HepG2 (cell line): ENCODE measurements around the gene ERBB3. TPM values are rescaled to one million over a fixed set of nuclear protein-coding genes. Genes with fewer than 3 reads are reported as not detected.

Experiments
- CBX2 ChIP-seq, 2 experiments: fragments of 200-600 bp in 1 of 2; sonication (generic); formaldehyde crosslinking in 1 of 2; IDR thresholded peaks; 2 replicates each; pipeline versions ENCODE4 v1.7.0 to v1.8.1; 2018 to 2022; ENCODE audit warnings: low read depth in 2 of 2, low read length in 1 of 2, mild to moderate bottlenecking in 1 of 2, missing genetic modification reagents in 1 of 2
- GZF1 ChIP-seq: sonication (generic); formaldehyde crosslinking; IDR thresholded peaks from 2 replicates; pipeline ENCODE4 v1.5.1; 2020; ENCODE audit warnings: mild to moderate bottlenecking, missing genetic modification reagents
- HIVEP1 ChIP-seq: sonication (generic); formaldehyde crosslinking; IDR thresholded peaks from 2 replicates; pipeline ENCODE4 v1.4.0; 2020; ENCODE audit warnings: mild to moderate bottlenecking, missing genetic modification reagents
- HNRNPLL ChIP-seq: fragments of 200-400 bp; formaldehyde crosslinking; IDR thresholded peaks from 2 replicates; pipeline ENCODE4 v1.6.1; 2017; ENCODE audit warnings: mild to moderate bottlenecking, low read depth, low read length; ENCODE audit not compliant: poor library complexity, severe bottlenecking
- NFIB ChIP-seq: sonication (generic); formaldehyde crosslinking; IDR thresholded peaks from 2 replicates; pipeline ENCODE4 v1.9.0; 2021; ENCODE audit warnings: missing genetic modification reagents, mild to moderate bottlenecking, borderline replicate concordance
- RCOR2 ChIP-seq: IDR thresholded peaks from 2 replicates; pipeline ENCODE4 v1.6.1; 2016; ENCODE audit warnings: missing biosample characterization, missing genetic modification reagents
- REST ChIP-seq, 2 experiments: IDR thresholded peaks; 2 replicates each; pipeline ENCODE4 v1.6.1; 2011 to 2012; ENCODE audit warnings: low read length in 2 of 2, borderline replicate concordance in 1 of 2, low read depth in 1 of 2, mild to moderate bottlenecking in 1 of 2, moderate library complexity in 1 of 2
- SCMH1 ChIP-seq: sonication (generic); formaldehyde crosslinking; IDR thresholded peaks from 2 replicates; pipeline ENCODE4 v1.9.0; 2021; ENCODE audit warnings: missing genetic modification reagents, mild to moderate bottlenecking, borderline replicate concordance
- ZNF256 ChIP-seq: sonication (generic); formaldehyde crosslinking; conservative IDR thresholded peaks from 2 replicates; pipeline ENCODE4 v1.4.0; 2020; ENCODE audit warnings: missing genetic modification reagents
- ZNF367 ChIP-seq: sonication (generic); formaldehyde crosslinking; IDR thresholded peaks from 2 replicates; pipeline ENCODE4 v1.4.0; 2020; ENCODE audit warnings: missing genetic modification reagents, borderline replicate concordance
- polyA plus RNA-seq, 8 experiments: library from polyadenylated mRNA; depleted of rRNA in 3 of 8; stranded (reverse) in 7 of 8; unstranded in 1 of 8; fragments of >200 nt; fragmentation: Illumina TruSeq in 4 of 8; extraction: Trizol in 4 of 8; gene quantifications; 2 replicates each; pipeline versions ENCODE4 v1.2.1 to v1.2.3, GENCODE V29; 2011 to 2016; ENCODE audit warnings: low read depth in 4 of 8, missing spikeins in 1 of 8, mixed read lengths in 1 of 8; ENCODE audit not compliant: insufficient read depth in 1 of 8
- total RNA-seq, 5 experiments: library from RNA; depleted of rRNA; stranded (reverse); fragments of >200 nt; fragmentation: Illumina TruSeq; extraction: Trizol; gene quantifications; 2 replicates each; pipeline ENCODE4 v1.2.3, GENCODE V29; 2016; ENCODE audit warnings: low read depth in 1 of 5
- TF ChIP-seq, protein P1 (sequence below): sonication (generic); formaldehyde crosslinking; IDR thresholded peaks from 2 replicates; pipeline ENCODE4 v1.9.0; 2021; ENCODE audit warnings: mild to moderate bottlenecking, missing genetic modification reagents
- TF ChIP-seq, protein P2 (sequence below): sonication (generic); formaldehyde crosslinking; IDR thresholded peaks from 2 replicates; pipeline ENCODE4 v1.4.0; 2020; ENCODE audit warnings: mild to moderate bottlenecking, low read depth, missing genetic modification reagents
- TF ChIP-seq, protein P3 (sequence below): sonication (generic); formaldehyde crosslinking; IDR thresholded peaks from 2 replicates; pipeline ENCODE4 v1.5.0; 2020; ENCODE audit warnings: missing genetic modification reagents

ERBB3 gene
- total and polyA plus RNA-seq, 2 of the 13 experiments (the other 11 are each of a cell fraction or from before 2014, with no cell fraction given), result 93.6 to 358 TPM

DNA sequence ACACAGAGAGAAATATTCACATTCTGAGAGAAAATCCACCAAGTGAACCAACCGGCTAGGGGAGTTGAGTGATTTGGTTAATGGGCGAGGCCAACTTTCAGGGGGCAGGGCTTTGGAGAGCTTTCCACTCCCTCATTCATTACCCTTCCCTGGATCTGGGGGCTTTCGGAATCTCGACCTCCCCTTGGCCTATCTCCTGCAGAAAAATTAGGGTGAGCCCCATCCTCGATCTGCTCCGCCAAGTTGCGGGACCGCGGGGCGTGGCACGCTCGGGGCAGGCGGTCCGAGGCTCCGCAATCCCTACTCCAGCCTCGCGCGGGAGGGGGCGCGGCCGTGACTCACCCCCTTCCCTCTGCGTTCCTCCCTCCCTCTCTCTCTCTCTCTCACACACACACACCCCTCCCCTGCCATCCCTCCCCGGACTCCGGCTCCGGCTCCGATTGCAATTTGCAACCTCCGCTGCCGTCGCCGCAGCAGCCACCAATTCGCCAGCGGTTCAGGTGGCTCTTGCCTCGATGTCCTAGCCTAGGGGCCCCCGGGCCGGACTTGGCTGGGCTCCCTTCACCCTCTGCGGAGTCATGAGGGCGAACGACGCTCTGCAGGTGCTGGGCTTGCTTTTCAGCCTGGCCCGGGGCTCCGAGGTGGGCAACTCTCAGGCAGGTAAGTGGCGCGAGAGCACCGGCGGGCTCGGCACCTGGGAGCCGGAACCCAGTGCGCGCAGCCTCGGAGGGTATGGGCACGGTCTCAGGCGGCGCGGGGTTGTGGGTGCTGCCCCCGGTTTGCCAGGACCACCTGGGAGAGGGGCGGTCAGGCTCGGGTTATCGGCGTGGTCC is at the start of gene ERBB3 (continued):
- TF ChIP-seq REST (IDR thresholded peaks at IDR 0.05; ENCODE audit: borderline replicate concordance in 1 of 2, low read depth in 1 of 2, low read length in 2 of 2), result peak in 1 of 2 experiments; percentile 32; a peak in 1 of 4 replicates
- no peak for TF ChIP-seq NFIB (CRISPR knock-in tag)
- no peak for TF ChIP-seq SCMH1
- no peak; the same call in none of the 2 replicates for TF ChIP-seq ZNF256
- TF ChIP-seq, protein P1, sequence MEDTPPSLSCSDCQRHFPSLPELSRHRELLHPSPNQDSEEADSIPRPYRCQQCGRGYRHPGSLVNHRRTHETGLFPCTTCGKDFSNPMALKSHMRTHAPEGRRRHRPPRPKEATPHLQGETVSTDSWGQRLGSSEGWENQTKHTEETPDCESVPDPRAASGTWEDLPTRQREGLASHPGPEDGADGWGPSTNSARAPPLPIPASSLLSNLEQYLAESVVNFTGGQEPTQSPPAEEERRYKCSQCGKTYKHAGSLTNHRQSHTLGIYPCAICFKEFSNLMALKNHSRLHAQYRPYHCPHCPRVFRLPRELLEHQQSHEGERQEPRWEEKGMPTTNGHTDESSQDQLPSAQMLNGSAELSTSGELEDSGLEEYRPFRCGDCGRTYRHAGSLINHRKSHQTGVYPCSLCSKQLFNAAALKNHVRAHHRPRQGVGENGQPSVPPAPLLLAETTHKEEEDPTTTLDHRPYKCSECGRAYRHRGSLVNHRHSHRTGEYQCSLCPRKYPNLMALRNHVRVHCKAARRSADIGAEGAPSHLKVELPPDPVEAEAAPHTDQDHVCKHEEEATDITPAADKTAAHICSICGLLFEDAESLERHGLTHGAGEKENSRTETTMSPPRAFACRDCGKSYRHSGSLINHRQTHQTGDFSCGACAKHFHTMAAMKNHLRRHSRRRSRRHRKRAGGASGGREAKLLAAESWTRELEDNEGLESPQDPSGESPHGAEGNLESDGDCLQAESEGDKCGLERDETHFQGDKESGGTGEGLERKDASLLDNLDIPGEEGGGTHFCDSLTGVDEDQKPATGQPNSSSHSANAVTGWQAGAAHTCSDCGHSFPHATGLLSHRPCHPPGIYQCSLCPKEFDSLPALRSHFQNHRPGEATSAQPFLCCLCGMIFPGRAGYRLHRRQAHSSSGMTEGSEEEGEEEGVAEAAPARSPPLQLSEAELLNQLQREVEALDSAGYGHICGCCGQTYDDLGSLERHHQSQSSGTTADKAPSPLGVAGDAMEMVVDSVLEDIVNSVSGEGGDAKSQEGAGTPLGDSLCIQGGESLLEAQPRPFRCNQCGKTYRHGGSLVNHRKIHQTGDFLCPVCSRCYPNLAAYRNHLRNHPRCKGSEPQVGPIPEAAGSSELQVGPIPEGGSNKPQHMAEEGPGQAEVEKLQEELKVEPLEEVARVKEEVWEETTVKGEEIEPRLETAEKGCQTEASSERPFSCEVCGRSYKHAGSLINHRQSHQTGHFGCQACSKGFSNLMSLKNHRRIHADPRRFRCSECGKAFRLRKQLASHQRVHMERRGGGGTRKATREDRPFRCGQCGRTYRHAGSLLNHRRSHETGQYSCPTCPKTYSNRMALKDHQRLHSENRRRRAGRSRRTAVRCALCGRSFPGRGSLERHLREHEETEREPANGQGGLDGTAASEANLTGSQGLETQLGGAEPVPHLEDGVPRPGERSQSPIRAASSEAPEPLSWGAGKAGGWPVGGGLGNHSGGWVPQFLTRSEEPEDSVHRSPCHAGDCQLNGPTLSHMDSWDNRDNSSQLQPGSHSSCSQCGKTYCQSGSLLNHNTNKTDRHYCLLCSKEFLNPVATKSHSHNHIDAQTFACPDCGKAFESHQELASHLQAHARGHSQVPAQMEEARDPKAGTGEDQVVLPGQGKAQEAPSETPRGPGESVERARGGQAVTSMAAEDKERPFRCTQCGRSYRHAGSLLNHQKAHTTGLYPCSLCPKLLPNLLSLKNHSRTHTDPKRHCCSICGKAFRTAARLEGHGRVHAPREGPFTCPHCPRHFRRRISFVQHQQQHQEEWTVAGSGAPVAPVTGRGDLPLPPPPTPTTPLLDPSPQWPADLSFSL (CRISPR knock-in tag), result no peak
- TF ChIP-seq, protein P2, sequence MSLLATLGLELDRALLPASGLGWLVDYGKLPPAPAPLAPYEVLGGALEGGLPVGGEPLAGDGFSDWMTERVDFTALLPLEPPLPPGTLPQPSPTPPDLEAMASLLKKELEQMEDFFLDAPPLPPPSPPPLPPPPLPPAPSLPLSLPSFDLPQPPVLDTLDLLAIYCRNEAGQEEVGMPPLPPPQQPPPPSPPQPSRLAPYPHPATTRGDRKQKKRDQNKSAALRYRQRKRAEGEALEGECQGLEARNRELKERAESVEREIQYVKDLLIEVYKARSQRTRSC (CRISPR knock-in tag), result no peak
- TF ChIP-seq ZNF367, result no peak
- peak; percentile 57 for TF ChIP-seq HNRNPLL
- TF ChIP-seq HIVEP1, result no peak
- no peak for TF ChIP-seq CBX2 (IDR thresholded peaks at IDR 0.05; ENCODE audit: low read depth, low read length)
- TF ChIP-seq CBX2 (CRISPR knock-in tag; IDR thresholded peaks at IDR 0.05; ENCODE audit: low read depth), result peak; percentile 69; the same call in 1 of the 2 replicates
- TF ChIP-seq, protein P3, sequence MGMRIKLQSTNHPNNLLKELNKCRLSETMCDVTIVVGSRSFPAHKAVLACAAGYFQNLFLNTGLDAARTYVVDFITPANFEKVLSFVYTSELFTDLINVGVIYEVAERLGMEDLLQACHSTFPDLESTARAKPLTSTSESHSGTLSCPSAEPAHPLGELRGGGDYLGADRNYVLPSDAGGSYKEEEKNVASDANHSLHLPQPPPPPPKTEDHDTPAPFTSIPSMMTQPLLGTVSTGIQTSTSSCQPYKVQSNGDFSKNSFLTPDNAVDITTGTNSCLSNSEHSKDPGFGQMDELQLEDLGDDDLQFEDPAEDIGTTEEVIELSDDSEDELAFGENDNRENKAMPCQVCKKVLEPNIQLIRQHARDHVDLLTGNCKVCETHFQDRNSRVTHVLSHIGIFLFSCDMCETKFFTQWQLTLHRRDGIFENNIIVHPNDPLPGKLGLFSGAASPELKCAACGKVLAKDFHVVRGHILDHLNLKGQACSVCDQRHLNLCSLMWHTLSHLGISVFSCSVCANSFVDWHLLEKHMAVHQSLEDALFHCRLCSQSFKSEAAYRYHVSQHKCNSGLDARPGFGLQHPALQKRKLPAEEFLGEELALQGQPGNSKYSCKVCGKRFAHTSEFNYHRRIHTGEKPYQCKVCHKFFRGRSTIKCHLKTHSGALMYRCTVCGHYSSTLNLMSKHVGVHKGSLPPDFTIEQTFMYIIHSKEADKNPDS (CRISPR knock-in tag), result no peak
- TF ChIP-seq GZF1 (CRISPR knock-in tag), result no peak
- no peak for TF ChIP-seq RCOR2 (CRISPR knock-in tag)
